Measurements from ENCODE around the gene ZNF74. TPM values are rescaled to one million over a fixed set of nuclear protein-coding genes. Genes with fewer than 3 reads are reported as not detected.
"Not testable (repeated sequence)": the region's sequence is repeated elsewhere in the genome, so short reads cannot be mapped to it uniquely, and the experiment has no call there.

The ZNF74 gene
- polyA plus RNA-seq, 1 donor from 2014 or later = 75.6 TPM

DNA sequence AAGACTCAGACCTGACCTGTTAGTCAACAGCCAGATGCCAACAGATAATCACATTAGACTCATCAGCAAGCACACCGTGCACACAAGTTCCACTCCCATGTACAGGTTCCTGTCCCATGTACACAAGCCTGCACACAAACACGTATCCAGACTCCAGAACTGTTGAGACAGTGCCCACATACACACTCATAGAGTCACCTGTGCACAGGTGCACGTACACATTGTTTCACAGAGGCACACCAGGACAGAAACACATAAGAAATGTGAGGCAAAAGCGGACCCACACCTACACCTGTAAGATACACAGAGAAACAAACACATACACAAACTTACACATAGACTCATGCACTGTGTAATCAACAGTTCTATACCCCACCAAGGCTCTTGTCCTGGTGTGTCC, 2.7 kb upstream of the ZNF74 start:
- no peaks in the 10 kb centered on the region for H3K36me3 ChIP-seq (ENCODE audit: insufficient read depth, low read length)
- H3K4me2 ChIP-seq (ENCODE audit: low read length) = no peak overlapping the region
- H3K9me2 ChIP-seq (ENCODE audit: insufficient read depth, low read length) = no peaks in the 10 kb centered on the region
- H3K27ac ChIP-seq (ENCODE audit: low read length) = no peak overlapping the region
- H3K4me3 ChIP-seq (ENCODE audit: low read length) = no peak overlapping the region
- TF ChIP-seq POLR2AphosphoS5 (IDR thresholded peaks at IDR 0.05) (no peak), REST (IDR thresholded peaks at IDR 0.05; ENCODE audit: borderline replicate concordance) (no peak), MXI1 (conservative IDR thresholded peaks at IDR 0.05; ENCODE audit: poor library complexity, severe bottlenecking) (no peak), TAF1 (IDR thresholded peaks at IDR 0.05; ENCODE audit: low read depth) (no peak), EZH2 (IDR thresholded peaks at IDR 0.05; ENCODE audit: borderline replicate concordance, insufficient read depth, low read length, poor library complexity, severe bottlenecking) (no peak), RAD21 (conservative IDR thresholded peaks at IDR 0.05) (no peak), SMC3 (conservative IDR thresholded peaks at IDR 0.05; ENCODE audit: poor library complexity) (no peak), EP300 (conservative IDR thresholded peaks at IDR 0.05; ENCODE audit: poor library complexity, severe bottlenecking) (no peak)
- TF ChIP-seq, protein P1, sequence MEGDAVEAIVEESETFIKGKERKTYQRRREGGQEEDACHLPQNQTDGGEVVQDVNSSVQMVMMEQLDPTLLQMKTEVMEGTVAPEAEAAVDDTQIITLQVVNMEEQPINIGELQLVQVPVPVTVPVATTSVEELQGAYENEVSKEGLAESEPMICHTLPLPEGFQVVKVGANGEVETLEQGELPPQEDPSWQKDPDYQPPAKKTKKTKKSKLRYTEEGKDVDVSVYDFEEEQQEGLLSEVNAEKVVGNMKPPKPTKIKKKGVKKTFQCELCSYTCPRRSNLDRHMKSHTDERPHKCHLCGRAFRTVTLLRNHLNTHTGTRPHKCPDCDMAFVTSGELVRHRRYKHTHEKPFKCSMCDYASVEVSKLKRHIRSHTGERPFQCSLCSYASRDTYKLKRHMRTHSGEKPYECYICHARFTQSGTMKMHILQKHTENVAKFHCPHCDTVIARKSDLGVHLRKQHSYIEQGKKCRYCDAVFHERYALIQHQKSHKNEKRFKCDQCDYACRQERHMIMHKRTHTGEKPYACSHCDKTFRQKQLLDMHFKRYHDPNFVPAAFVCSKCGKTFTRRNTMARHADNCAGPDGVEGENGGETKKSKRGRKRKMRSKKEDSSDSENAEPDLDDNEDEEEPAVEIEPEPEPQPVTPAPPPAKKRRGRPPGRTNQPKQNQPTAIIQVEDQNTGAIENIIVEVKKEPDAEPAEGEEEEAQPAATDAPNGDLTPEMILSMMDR (IDR thresholded peaks at IDR 0.05; ENCODE audit: poor library complexity, severe bottlenecking) = no peak
- H3K79me2 ChIP-seq (replicated peaks; ENCODE audit: insufficient read depth, low read length) = peaks cover 14% of the 10 kb centered on the region
- peaks cover 3% of the 10 kb centered on the region for H3F3A ChIP-seq (ENCODE audit: insufficient read depth, low read length, poor library complexity, severe bottlenecking)
- no peaks in the 10 kb centered on the region for H4K20me1 ChIP-seq (ENCODE audit: insufficient read depth)
- H3K27me3 ChIP-seq (ENCODE audit: insufficient read depth, low read depth, low read length) = no peaks in the 10 kb centered on the region
- H2AFZ ChIP-seq (ENCODE audit: low read depth, low read length) = no peak overlapping the region
- no peaks in the 10 kb centered on the region for H3K9me3 ChIP-seq (ENCODE audit: low read length)
- no peak overlapping the region for H3K9ac ChIP-seq (ENCODE audit: low read length)

DNA sequence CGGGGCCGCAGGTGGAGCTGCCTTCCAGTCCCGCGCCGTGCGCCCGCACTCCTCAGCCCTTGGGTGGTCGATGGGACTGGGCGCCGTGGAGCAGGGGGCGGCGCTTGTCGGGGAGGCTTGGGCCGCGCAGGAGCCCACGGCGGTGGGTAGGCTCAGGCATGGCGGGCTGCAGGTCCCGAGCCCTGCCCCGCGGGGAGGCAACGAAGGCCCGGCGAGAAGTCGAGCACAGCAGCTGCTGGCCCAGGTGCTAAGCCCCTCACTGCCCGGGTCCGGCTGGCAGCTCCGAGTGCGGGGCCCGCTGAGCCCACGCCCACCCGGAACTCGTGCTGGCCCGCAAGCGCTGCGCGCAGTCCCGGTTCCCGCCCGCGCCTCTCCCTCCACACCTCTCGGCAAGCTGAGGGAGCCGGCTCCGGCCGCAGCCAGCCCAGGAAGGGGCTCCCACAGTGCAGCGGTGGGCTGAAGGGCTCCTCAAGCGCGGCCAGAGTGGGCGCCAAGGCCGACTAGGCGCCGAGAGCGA, 1.5 kb upstream of the ZNF74 start:
- H3K79me2 ChIP-seq (replicated peaks; ENCODE audit: insufficient read depth, low read length) = peaks cover 16% of the 10 kb centered on the region
- H3K4me3 ChIP-seq (ENCODE audit: low read length); H3K36me3 ChIP-seq (ENCODE audit: insufficient read depth, low read length); H3K27me3 ChIP-seq (ENCODE audit: insufficient read depth, low read depth, low read length); H3F3A ChIP-seq (ENCODE audit: insufficient read depth, low read length, poor library complexity, severe bottlenecking); H4K20me1 ChIP-seq (ENCODE audit: insufficient read depth); H2AFZ ChIP-seq (ENCODE audit: low read depth, low read length); H3K27ac ChIP-seq (ENCODE audit: low read length); H3K9me2 ChIP-seq (ENCODE audit: insufficient read depth, low read length); H3K4me2 ChIP-seq (ENCODE audit: low read length); H3K9me3 ChIP-seq (ENCODE audit: low read length); H3K9ac ChIP-seq (ENCODE audit: low read length): not testable (repeated sequence)

All from neural cell (in vitro differentiated cells).